HepG2 (cell line): ENCODE data around the gene CADPS. TPM values are rescaled to one million over a fixed set of nuclear protein-coding genes. Genes with fewer than 3 reads are reported as not detected.

ENCODE experiments used
- CBX5 ChIP-seq: sonication (generic); formaldehyde crosslinking; IDR thresholded peaks from 2 replicates; pipeline ENCODE4 v1.4.0; 2020; ENCODE audit warnings: missing genetic modification reagents, borderline replicate concordance
- FOXK2 ChIP-seq: fragments of 450-650 bp; IDR thresholded peaks from 2 replicates; pipeline ENCODE4 v1.6.1; 2016
- HNRNPK ChIP-seq: fragments of 200-400 bp; formaldehyde crosslinking; IDR thresholded peaks from 2 replicates; pipeline ENCODE4 v1.6.1; 2018; ENCODE audit warnings: low read length, low read depth, moderate library complexity, mild to moderate bottlenecking; ENCODE audit not compliant: poor library complexity, severe bottlenecking
- MAFK ChIP-seq, 2 experiments: IDR thresholded peaks in 1 of 2; conservative IDR thresholded peaks in 1 of 2; 2 replicates each; pipeline ENCODE4 v1.6.1; 2011; ENCODE audit warnings: improper control_type of control experiment in 2 of 2, low read length in 2 of 2
- MED13 ChIP-seq: sonication (generic); formaldehyde crosslinking; IDR thresholded peaks from 2 replicates; pipeline ENCODE4 v1.5.0; 2020; ENCODE audit warnings: missing genetic modification reagents
- MEF2D ChIP-seq: sonication (generic); formaldehyde crosslinking; IDR thresholded peaks from 2 replicates; pipeline ENCODE4 v1.5.1; 2020; ENCODE audit warnings: mild to moderate bottlenecking, missing genetic modification reagents
- MYC ChIP-seq: sonication (generic); formaldehyde crosslinking; IDR thresholded peaks from 2 replicates; pipeline ENCODE4 v1.9.0; 2021; ENCODE audit warnings: missing genetic modification reagents, borderline replicate concordance
- PITX1 ChIP-seq: sonication (generic); formaldehyde crosslinking; IDR thresholded peaks from 2 replicates; pipeline ENCODE4 v1.5.1; 2020; ENCODE audit warnings: mild to moderate bottlenecking, missing genetic modification reagents
- RAD51 ChIP-seq: fragments of 450-650 bp; IDR thresholded peaks from 2 replicates; pipeline ENCODE4 v1.6.1; 2016; ENCODE audit warnings: borderline replicate concordance
- SRF ChIP-seq: IDR thresholded peaks from 2 replicates; pipeline ENCODE4 v1.6.1; 2011; ENCODE audit warnings: mild to moderate bottlenecking, low read depth, low read length, moderate library complexity
- STAG1 ChIP-seq: sonication (generic); formaldehyde crosslinking; IDR thresholded peaks from 2 replicates; pipeline ENCODE4 v1.4.0; 2020; ENCODE audit warnings: missing genetic modification reagents
- SUZ12 ChIP-seq: fragments of 150-350 bp; IDR thresholded peaks from 2 replicates; pipeline ENCODE4 v1.6.1; 2014; ENCODE audit warnings: low read depth, low read length
- TBL1XR1 ChIP-seq: fragments of 150-350 bp; IDR thresholded peaks from 2 replicates; pipeline ENCODE4 v1.6.1; 2014; ENCODE audit warnings: borderline replicate concordance, low read length; ENCODE audit not compliant: partially characterized antibody
- ZFP36L2 ChIP-seq: sonication (generic); formaldehyde crosslinking; IDR thresholded peaks from 2 replicates; pipeline ENCODE4 v1.4.0; 2020; ENCODE audit warnings: missing genetic modification reagents
- ZNF207 ChIP-seq: fragments of 450-650 bp; IDR thresholded peaks from 2 replicates; pipeline ENCODE4 v1.6.1; 2016; ENCODE audit warnings: antibody characterized with exemption, borderline replicate concordance
- ZNF446 ChIP-seq: sonication (generic); formaldehyde crosslinking; IDR thresholded peaks from 2 replicates; pipeline ENCODE4 v1.5.0; 2020; ENCODE audit warnings: mild to moderate bottlenecking, missing genetic modification reagents
- polyA plus RNA-seq, 8 experiments: library from polyadenylated mRNA; depleted of rRNA in 3 of 8; stranded (reverse) in 7 of 8; unstranded in 1 of 8; fragments of >200 nt; fragmentation: Illumina TruSeq in 4 of 8; extraction: Trizol in 4 of 8; gene quantifications; 2 replicates each; pipeline versions ENCODE4 v1.2.1 to v1.2.3, GENCODE V29; 2011 to 2016; ENCODE audit warnings: low read depth in 4 of 8, missing spikeins in 1 of 8, mixed read lengths in 1 of 8; ENCODE audit not compliant: insufficient read depth in 1 of 8
- total RNA-seq, 5 experiments: library from RNA; depleted of rRNA; stranded (reverse); fragments of >200 nt; fragmentation: Illumina TruSeq; extraction: Trizol; gene quantifications; 2 replicates each; pipeline ENCODE4 v1.2.3, GENCODE V29; 2016; ENCODE audit warnings: low read depth in 1 of 5
- TF ChIP-seq, protein P1 (sequence below): sonication (generic); formaldehyde crosslinking; IDR thresholded peaks from 2 replicates; pipeline ENCODE4 v1.4.0; 2020; ENCODE audit warnings: missing genetic modification reagents
- TF ChIP-seq, protein P2 (sequence below): sonication (generic); formaldehyde crosslinking; IDR thresholded peaks from 2 replicates; pipeline ENCODE4 v1.4.0; 2020; ENCODE audit warnings: mild to moderate bottlenecking, missing genetic modification reagents
- TF ChIP-seq, protein P3 (sequence below): sonication (generic); formaldehyde crosslinking; IDR thresholded peaks from 2 replicates; pipeline ENCODE4 v1.5.0; 2020; ENCODE audit warnings: mild to moderate bottlenecking, missing genetic modification reagents, moderate library complexity
- TF ChIP-seq, protein P4 (sequence below): sonication (generic); formaldehyde crosslinking; IDR thresholded peaks from 2 replicates; pipeline ENCODE4 v1.8.0; 2022; ENCODE audit warnings: missing genetic modification reagents, mild to moderate bottlenecking, borderline replicate concordance

The CADPS gene
- total and polyA plus RNA-seq, 2 of the 13 experiments (the other 11 are each of a cell fraction or from before 2014, with no cell fraction given) = not detected

DNA sequence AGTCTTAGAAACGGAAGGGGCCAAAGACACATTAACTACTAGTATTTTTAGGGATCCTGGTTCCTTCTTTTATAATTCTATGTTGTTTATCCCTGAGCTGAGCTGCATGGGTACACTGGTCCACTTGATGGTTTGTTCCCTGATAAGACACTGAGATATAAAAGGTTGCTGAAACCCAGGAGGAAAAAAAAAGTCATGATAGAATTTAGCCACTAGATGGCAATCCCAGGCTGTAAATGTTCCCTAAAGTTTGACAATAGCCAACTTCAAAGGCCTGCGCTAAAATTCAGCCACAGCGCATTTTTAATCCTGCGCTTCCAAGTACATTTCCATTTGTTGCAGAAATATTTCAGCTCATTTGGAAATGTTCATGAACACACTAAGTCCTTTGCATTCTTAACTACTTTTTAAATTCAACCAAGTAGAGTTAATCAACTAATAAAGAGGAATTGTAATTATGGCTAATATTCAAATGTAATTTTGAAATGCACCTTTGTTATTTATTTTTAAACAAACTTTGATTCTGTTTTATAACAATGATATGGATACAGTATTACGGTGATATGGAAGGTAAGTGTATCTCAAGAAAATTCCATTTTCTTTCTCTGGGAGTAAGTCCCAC, 252.6 kb downstream of the CADPS start (continued):
- TF ChIP-seq, protein P1, sequence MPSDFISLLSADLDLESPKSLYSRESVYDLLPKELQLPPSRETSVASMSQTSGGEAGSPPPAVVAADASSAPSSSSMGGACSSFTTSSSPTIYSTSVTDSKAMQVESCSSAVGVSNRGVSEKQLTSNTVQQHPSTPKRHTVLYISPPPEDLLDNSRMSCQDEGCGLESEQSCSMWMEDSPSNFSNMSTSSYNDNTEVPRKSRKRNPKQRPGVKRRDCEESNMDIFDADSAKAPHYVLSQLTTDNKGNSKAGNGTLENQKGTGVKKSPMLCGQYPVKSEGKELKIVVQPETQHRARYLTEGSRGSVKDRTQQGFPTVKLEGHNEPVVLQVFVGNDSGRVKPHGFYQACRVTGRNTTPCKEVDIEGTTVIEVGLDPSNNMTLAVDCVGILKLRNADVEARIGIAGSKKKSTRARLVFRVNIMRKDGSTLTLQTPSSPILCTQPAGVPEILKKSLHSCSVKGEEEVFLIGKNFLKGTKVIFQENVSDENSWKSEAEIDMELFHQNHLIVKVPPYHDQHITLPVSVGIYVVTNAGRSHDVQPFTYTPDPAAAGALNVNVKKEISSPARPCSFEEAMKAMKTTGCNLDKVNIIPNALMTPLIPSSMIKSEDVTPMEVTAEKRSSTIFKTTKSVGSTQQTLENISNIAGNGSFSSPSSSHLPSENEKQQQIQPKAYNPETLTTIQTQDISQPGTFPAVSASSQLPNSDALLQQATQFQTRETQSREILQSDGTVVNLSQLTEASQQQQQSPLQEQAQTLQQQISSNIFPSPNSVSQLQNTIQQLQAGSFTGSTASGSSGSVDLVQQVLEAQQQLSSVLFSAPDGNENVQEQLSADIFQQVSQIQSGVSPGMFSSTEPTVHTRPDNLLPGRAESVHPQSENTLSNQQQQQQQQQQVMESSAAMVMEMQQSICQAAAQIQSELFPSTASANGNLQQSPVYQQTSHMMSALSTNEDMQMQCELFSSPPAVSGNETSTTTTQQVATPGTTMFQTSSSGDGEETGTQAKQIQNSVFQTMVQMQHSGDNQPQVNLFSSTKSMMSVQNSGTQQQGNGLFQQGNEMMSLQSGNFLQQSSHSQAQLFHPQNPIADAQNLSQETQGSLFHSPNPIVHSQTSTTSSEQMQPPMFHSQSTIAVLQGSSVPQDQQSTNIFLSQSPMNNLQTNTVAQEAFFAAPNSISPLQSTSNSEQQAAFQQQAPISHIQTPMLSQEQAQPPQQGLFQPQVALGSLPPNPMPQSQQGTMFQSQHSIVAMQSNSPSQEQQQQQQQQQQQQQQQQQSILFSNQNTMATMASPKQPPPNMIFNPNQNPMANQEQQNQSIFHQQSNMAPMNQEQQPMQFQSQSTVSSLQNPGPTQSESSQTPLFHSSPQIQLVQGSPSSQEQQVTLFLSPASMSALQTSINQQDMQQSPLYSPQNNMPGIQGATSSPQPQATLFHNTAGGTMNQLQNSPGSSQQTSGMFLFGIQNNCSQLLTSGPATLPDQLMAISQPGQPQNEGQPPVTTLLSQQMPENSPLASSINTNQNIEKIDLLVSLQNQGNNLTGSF (CRISPR knock-in tag) = no peak
- TF ChIP-seq, protein P2, sequence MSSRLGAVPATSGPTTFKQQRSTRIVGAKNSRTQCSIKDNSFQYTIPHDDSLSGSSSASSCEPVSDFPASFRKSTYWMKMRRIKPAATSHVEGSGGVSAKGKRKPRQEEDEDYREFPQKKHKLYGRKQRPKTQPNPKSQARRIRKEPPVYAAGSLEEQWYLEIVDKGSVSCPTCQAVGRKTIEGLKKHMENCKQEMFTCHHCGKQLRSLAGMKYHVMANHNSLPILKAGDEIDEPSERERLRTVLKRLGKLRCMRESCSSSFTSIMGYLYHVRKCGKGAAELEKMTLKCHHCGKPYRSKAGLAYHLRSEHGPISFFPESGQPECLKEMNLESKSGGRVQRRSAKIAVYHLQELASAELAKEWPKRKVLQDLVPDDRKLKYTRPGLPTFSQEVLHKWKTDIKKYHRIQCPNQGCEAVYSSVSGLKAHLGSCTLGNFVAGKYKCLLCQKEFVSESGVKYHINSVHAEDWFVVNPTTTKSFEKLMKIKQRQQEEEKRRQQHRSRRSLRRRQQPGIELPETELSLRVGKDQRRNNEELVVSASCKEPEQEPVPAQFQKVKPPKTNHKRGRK (CRISPR knock-in tag) = no peak
- TF ChIP-seq TBL1XR1 (no peak), ZNF207 (no peak), PITX1 (CRISPR knock-in tag) (no peak), ZFP36L2 (CRISPR knock-in tag) (no peak), MEF2D (no peak), CBX5 (no peak), HNRNPK (no peak), ZNF446 (CRISPR knock-in tag) (no peak), MED13 (CRISPR knock-in tag) (no peak), STAG1 (CRISPR knock-in tag) (peak; percentile 72), SRF (no peak), MAFK (conservative IDR thresholded peaks at IDR 0.05 in 1 of 2, IDR thresholded peaks at IDR 0.05 in 1 of 2; ENCODE audit: low read length in 2 of 2) (no peak), MYC (no peak), SUZ12 (no peak), RAD51 (no peak), FOXK2 (no peak)
- TF ChIP-seq, protein P3, sequence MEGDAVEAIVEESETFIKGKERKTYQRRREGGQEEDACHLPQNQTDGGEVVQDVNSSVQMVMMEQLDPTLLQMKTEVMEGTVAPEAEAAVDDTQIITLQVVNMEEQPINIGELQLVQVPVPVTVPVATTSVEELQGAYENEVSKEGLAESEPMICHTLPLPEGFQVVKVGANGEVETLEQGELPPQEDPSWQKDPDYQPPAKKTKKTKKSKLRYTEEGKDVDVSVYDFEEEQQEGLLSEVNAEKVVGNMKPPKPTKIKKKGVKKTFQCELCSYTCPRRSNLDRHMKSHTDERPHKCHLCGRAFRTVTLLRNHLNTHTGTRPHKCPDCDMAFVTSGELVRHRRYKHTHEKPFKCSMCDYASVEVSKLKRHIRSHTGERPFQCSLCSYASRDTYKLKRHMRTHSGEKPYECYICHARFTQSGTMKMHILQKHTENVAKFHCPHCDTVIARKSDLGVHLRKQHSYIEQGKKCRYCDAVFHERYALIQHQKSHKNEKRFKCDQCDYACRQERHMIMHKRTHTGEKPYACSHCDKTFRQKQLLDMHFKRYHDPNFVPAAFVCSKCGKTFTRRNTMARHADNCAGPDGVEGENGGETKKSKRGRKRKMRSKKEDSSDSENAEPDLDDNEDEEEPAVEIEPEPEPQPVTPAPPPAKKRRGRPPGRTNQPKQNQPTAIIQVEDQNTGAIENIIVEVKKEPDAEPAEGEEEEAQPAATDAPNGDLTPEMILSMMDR = peak; percentile 64
- TF ChIP-seq, protein P4, sequence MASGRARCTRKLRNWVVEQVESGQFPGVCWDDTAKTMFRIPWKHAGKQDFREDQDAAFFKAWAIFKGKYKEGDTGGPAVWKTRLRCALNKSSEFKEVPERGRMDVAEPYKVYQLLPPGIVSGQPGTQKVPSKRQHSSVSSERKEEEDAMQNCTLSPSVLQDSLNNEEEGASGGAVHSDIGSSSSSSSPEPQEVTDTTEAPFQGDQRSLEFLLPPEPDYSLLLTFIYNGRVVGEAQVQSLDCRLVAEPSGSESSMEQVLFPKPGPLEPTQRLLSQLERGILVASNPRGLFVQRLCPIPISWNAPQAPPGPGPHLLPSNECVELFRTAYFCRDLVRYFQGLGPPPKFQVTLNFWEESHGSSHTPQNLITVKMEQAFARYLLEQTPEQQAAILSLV (CRISPR knock-in tag) = no peak
